ENCODE measurements around the gene KRTAP10-9.
"Not testable (repeated sequence)": the region's sequence is repeated elsewhere in the genome, so short reads cannot be mapped to it uniquely, and the experiment has no call there.

The KRTAP10-9 gene

DNA sequence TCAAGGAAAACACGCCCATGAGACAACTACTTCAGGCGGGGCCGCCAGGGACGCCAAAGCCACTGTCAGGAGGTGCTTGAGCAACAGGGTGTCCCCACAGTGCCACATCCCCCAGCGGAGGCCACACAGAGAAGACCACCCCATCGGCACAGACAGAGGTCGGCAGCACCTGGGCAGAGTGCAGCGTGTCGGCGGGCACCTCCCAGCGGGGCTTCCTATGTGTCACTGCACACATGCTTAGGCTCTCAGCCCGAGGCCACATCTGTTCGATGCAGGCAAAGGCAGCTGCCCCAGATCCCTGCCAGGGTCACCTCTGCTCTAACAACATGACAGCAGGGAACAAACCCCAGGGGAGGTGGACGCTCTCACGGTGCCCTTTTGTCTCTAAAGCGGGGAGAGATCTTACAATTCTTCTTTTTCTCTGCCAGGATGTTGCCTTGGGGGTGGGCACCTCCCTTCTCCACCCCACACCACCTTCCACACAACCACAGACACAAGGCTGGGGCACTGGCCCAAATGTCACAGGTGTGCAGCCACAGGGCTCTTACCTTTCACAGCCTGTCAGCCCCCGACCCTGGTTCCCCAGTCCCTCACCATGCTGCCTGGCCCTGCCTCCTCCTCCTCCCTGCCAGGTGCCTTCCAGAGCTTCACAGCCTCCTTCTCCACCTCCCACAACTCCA lies 10.8 kb upstream of the KRTAP10-9 start:
- no peak for DNase-seq

DNA sequence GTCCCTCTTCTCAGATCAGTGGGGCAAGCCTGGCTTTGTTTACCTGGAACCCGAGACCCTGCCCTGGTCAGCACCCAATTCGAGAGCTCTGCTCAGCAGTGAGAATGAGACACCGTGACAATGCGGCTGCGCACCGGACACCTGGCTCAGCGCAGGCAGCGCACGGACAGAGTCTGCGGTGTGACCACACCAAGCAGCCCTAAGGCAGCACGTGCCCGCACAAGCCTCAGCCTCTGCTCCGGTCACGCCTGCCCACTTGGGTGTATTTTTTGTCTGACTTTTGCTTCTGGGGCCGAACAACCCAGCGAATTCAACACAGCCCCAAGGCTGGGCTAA lies 10.3 kb upstream of the KRTAP10-9 start:
- no peak for DNase-seq

DNA sequence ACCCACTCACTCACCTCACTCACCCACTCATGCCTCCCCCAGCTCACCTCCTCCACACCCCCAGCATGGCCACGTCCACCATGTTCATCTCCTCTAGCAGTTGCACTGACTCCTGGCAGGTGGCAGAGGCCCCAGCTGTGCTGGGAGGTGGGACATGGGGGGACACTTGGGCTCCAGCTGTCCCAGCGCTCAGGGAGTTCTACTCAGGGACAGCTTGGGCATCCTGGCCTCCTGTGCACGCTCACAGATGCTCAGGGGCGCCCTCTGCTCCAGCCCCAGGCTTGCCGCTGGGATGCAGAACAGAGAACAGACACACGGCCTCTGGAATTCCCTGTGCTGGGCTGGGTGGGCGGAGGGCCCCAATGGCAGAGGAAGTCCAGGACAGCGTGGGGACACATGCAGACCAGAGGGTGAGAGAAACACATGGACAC lies 9.8 kb upstream of the KRTAP10-9 start:
- no peak for DNase-seq

DNA sequence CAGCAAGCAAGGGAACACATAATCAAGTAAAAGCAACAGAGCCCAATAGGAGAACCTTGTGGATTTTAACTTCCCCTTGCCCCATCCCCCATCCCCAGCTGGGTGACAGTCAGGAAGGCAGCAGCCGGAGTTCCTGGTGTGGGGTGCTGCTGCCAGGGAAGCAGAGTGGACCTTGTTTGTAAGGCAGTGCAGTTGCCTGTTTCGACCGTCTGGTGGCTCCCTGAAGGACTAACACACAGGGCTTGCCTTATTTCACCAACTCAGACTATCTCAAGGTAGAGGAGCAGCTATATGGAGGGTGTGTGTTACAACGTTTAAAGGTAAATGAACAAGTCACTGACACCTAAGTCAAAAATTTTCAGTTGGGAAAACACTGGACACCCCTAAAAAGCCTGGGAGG lies 8.4 kb upstream of the KRTAP10-9 start:
- no peak for DNase-seq

DNA sequence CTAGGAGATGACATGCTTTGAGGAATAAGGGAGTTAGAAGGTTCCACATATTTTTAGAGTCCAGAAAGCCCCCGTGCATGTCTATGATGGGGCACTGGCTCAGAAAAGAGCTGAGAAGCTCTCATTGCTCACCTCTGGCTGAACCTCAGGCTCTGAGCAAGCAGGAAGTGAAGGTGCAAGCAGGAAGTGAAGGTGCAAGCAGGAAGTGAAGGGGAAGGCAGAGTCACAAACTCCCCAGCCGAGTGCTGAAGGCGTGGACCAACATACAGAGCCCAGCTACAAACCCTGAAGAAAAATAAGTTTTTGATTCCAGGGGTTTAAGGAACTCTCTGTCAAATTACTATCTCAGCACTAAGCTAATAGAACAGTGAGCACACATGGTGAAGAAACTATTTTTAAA lies 8.0 kb upstream of the KRTAP10-9 start:
- no peak for DNase-seq

DNA sequence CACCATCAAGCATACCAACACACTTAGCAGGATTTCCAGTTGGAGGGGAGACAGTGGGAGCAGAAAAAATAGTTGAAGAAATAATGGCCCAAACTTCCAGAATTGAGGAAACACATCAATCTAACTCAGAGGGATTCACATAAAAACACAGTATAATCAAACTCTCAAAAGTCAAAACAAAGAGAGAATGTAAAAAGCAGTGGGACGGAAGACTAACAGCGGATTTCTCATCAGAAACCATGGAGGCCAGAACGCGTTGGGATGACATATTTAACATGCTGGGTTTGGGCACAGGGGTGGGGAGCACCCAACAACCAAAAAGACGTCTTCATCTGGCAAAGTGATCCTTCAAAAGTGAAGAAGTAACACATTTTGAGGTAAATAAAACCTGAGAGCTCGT lies 7.0 kb upstream of the KRTAP10-9 start:
- no peak for DNase-seq

DNA sequence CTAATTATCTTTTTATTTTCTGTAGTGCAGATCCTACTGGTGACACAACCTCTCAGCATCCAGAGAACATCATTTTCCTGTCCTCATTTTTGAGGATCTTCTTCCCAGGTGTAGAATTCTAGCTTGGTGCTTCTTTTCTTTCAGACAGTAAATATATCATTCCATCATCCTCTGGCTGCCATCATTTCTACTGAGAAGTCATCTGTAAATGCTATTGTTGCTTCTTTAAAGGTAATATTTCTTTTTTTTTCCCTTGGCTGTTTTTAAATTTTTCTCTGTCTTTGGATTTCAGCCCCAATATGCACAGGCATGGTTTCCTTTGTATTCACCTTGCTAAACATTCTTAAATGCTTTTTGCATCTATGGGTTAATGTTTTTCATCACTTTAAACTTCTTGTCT lies 3.3 kb upstream of the KRTAP10-9 start:
- no peak for DNase-seq

DNA sequence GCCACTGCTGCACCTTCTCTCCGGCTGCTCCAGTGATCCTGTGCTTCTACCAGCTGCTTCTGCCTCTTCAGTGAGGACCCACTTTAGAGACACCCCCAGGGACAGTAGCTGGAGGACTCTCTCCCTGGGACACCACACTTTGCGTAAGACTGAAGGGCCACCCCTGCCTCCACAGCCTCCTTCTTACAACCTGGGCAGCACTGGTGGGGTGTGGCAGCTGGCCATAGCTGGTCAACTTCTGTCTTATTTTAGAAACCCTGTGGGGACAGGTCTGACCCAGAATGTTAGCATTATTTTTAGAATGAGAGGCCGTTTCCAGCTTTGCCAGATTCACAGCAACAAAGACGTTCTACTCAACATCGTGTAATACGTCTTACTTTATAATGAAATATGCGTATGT lies 1.1 kb upstream of the KRTAP10-9 start:
- no peak for DNase-seq

DNA sequence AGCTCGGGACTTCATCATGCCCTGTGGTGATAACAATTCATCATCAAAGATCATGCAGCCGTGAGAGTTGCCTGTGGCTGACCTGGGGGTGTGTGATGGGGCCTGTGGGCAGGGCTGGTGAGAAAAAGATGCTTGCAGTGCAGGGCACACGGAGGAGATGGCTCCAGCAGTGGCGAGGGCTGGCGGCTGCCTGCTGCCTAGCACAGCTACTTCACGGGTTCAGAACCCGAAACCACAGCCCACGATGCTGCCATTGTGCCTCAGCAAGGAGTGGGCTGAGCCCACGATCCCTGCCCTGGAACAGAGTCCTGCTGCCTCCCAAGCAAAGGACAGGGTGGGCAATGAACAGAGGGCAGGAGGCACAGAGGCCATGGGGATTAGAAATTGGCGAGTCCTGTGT lies 631 bp upstream of the KRTAP10-9 start:
- no peak for DNase-seq

DNA sequence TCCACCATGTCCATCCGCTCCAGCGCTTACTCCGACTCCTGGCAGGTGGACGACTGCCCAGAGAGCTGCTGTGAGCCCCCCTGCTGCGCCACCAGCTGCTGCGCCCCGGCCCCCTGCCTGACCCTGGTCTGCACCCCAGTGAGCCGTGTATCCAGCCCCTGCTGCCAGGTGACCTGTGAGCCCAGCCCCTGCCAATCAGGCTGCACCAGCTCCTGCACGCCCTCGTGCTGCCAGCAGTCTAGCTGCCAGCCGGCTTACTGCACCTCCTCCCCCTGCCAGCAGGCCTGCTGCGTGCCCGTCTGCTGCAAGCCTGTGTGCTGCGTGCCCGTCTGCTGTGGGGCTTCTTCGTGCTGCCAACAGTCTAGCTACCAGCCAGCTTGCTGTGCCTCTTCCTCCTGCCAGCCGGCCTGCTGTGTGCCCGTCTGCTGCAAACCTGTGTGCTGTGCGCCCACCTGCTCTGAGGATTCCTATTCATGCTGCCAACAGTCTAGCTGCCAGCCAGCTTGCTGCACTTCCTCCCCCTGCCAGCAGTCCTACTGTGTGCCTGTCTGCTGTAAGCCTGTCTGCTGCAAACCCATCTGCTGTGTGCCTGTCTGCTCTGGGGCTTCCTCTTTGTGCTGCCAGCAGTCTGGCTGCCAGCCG lies 409 bp downstream of the KRTAP10-9 start:
- not testable (repeated sequence) for DNase-seq

DNA sequence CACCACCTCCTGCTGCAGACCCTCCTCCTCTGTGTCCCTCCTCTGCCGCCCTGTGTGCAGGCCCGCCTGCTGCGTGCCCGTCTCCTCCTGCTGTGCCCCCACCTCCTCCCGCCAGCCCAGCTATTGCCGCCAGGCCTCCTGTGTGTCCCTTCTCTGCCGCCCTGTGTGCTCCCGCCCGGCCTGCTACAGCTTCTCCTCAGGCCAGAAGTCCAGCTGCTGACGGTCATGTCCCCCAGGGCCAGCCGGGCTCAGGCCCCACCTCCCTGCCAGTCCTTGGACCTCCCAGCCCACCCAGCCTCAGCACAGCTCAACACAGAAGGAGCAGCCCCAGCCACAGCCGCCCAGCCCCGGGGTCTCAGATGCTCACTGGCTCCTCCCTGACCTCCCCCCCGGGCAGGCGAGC lies 939 bp downstream of the KRTAP10-9 start:
- DNase-seq = not testable (repeated sequence)

DNA sequence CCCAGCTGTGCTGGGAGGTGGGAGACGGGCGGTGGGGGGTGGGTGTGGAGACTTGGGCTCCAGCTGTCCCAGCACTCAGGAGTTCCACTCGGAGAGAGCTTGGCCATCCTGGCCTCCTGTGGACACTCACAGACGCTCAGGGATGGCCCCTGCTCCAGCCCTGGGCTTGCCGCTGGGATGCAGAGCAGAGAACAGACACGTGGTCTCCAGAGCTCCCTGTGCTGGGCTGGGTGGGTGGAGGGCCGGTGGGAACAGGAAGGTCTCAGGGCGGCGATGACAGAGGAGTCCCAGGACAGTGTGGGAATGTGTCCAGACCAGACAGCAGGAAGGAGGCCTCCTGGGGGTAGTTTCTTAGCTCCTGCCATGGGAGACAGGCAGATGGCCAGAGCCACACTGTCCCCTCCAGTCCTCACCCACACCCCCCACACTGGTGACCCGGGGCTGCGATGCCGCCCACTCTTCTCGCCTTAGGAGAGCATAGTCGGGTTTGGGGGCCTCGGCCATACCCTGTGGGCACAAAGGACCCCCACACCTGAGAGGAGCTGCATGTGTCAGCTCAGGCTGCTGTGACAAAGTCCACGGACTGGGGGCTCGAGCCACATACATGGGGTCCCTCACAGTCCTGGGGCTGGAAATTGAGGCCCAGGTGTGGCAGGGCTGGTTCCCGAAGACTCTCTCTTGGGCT lies 2.0 kb downstream of the KRTAP10-9 start:
- DNase-seq = no peak

DNA sequence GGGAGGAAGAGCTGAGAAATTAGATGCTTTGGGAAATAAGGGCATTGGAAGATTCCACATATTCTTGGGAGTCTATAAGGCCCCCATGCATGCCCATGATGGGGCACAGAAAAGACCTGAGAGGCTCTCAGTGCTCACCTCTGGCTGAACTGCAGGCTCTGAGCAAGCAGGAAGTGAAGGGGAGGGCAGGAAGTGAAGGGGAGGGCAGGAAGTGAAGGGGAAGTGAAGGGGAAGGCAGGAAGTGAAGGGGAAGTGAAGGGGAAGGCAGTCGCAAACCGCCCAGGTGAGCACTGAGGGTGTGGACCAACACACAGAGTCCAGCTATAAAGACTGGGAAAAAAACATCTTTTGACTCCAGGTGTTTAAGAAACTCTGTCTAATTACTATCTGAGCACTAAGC lies 3.5 kb downstream of the KRTAP10-9 start:
- no peak for DNase-seq

DNA sequence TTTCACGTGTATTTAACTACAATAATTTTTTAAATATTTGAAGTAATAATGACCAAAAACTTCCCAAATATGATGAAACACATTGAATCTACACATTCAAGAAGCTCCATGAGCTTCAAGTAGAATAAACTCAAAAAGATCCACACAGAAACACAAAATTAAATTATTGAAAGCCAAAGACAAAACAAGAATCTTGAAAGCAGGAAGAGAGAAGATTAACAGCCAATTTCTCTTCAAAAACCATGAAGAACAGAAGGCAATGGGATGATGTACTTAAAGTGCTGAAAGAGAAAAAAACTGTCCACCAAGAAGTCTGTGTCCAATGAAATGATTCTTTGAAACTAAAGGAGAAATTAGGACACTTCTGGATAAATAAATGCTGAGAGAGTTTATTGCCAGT lies 5.2 kb downstream of the KRTAP10-9 start:
- DNase-seq = no peak

DNA sequence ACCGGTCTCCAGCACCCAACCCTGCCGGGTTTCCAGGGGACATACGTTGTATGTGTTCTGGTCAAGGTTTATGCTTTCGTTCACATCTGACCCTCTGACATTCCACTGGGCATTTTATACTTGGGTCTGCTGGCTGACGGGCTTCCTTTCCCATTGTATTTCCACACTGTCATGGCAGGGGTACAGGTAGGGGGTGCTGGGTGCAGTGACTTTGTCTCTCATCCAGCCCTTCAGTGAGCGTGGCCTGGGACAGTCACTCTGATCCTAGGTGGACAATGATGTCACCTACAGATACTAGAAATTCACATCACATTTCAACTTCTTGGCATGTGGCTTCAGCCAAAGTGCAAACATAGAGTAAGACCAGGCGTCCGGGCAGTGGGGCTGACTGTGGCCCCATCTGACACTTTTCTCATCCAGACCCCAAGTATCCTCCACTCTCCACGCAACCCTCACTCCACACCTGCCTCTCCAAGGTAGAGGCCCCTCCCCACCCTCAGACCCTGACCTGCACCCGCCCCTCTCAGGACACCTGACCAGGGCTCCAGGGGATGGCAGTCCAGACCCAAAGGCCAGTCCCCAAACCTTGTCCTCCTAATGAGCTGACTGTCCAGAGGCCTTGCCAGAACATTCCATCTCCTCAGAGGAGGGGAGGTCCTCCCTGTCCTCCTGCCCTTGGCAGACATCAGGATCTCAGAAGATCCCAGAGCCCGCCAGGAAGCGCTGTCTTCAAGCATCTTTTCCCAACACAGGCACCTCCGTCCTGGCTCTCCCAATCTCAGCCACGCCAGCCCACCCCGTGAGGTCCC lies 9.5 kb downstream of the KRTAP10-9 start:
- no peak for DNase-seq

DNA sequence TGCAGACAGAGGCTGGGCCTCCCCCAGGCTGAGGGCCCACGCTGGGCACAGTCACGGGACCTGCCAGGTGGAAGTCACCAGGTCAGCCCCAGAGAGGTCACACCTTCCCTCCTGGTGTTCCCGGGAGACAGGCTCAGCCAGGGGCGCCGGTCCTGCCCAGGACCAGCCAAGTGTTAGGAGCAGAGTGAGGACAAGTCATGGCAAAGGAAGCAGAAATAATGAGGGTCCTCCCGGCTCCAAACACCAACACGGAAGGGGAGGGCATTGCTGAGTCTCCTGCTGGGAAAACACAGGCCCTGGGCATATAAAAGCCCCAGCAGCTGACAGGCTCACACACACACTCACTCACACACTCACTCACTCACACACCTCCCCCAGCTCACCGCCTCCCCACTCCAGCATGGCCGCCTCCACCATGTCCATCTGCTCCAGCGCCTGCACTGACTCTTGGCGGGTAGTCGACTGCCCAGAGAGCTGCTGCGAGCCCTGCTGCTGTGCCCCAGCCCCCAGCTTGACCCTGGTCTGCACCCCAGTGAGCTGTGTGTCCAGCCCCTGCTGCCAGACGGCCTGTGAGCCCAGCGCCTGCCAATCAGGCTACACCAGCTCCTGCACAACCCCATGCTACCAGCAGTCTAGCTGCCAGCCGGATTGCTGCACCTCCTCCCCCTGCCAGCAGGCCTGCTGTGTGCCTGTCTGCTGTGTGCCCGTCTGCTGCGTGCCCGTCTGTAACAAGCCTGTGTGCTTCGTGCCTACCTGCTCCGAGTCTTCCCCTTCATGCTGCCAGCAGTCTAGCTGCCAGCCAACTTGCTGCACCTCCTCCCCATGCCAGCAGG lies 10.3 kb downstream of the KRTAP10-9 start, which contains the start of gene KRTAP10-10:
TSS of gene KRTAP10-10 (plus strand) at position 339 of the 833 bp plus-strand sequence. CDS start at position 401, 62 bp downstream.
- DNase-seq = no peak

DNA sequence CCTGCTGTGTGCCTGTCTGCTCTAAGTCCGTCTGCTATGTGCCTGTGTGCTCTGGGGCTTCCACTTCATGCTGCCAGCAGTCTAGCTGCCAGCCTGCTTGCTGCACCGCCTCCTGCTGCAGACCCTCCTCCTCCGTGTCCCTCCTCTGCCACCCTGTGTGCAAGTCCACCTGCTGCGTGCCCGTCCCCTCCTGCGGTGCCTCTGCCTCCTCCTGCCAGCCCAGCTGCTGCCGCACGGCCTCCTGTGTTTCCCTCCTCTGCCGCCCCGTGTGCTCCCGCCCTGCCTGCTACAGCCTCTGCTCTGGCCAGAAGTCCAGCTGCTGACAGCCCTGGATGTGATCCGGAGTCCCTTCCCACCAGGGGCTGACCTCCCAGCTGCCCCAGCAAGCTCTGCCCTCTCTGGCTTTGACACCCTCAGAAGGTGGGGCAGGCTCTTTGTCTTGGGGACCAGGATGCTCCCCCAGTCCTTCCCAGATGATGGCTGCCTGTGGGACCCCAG lies 11.0 kb downstream of the KRTAP10-9 start:
- not testable (repeated sequence) for DNase-seq

DNA sequence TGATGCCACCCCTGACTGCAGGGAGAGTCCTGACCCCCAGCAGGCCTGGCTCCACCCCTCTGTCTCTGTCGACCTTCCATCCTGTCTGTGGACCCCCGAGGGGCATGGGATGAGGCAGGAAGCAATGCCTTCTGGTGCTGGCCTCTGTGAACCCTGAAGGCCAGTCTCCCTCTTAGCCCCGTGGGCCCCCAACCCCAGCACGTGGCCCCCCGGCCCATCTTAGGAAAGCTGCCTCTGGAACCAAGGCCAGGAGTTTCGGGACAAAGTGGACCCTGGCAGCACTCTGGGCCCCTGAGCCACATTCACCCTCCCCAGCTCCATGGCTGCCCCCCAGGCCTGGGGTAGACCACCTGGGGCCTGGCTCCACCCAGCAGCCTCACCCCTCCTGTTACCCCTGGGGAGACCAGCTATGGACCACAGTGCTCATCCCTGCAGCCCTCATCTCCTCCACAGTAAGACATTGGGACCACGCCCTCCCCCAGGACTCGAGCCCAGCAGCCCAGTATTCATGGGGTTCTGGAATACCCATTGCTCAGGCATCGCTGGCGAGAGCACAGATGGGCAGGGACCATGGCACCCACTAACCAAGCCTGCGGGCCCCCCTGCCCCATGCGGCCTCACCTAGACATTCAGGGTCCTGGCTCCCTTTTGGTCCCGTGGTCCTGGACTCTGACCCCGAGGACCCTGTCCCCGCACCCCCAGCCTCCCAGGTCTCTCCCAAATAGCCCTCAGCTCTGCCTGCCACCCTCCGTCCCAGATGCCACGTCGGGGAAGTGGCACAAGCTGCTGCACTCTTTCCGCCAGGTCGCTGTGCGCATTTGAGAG lies 11.8 kb downstream of the KRTAP10-9 start:
- not testable (repeated sequence) for DNase-seq

DNA sequence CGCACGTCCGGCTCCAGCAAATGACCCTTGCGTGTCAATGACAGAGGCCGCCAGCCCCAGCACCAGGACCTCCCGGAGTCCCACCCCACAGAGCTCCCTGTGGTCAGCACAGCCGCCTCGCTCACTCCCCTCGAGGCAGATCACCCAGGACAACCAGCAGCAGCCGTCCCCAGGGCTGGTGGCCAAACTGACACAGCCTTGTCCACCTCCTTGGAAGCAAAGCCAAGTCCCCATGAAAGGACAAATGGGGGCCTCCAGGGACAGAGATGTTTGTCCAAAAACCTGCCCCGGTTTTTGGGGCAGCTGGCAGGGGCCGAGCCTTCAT lies 12.4 kb downstream of the KRTAP10-9 start:
- no peak for DNase-seq

DNA sequence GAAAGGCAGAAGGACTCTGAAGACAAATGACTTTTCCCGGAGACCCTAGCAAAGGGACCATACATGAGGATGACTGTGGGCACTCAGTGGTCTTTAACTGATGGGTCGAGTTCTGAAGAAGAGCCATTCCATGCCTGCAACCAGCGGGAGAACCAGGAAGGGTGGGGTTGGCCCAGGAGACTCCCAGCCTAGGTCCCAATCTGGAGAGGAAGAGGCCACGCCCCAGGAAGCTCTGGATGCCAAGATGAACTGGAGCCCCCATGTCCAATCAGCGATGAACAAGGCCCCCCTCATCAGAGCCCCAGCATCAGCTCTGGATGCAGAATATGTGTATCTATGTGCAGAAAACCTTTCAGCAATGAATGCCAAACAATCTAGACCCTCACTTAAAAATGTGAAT lies 13.9 kb downstream of the KRTAP10-9 start:
- DNase-seq = no peak

DNA sequence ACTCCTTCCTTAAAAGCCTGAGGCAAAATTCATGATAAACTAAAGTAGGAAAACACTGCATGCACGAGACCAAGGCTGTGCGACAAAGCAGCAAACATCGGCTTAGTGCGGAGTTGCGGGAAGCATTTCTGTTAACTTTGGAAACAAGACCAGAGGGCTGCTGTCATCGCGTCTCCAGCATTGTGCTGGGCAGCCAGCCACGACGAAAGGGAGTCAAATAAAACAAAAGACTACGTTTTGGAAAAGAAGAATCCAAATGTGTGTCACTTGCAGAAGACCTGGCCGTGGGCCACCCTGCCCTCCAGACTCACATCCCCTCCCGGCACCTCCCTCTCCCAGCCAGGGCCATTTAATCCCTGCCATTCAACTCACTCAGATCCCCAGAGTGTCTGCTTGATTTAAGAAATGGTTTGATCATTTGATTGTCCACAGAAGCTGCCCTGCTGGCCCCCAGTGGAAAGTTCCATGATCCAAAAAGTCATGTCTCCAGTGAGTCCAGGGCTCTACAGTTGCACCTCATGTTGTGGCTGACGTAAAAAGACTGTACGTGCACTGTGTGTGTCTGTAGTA lies 16.9 kb downstream of the KRTAP10-9 start:
- DNase-seq = no peak

Data from GF-D8 (cell line).